Lung (tissue), 13 donors: Measurements from ENCODE around the gene C1orf141. TPM values are rescaled to one million over a fixed set of nuclear protein-coding genes. Genes with fewer than 3 reads are reported as not detected.

Source experiments
- ATAC-seq: fragments of 200-7000 bp; cut with Tn5 transposase; one replicate; pipeline ENCODE4 v1.9.1; 2020; ENCODE audit warnings: moderate number of reproducible peaks; ENCODE audit not compliant: insufficient read depth, low FRiP score
- DNase-seq, 3 donors: peaks; one replicate each; pipeline ENCODE4 v3.0.0-alpha.2; 2013 to 2017
- H3K27ac ChIP-seq, 2 donors: one replicate each; pipeline ENCODE4 v1.5.1; 2013; ENCODE audit warnings: mild to moderate bottlenecking in 2 of 2, moderate library complexity in 2 of 2, control low read depth in 1 of 2, inconsistent platforms in 1 of 2, low read depth in 1 of 2, low read length in 1 of 2
- H3K27me3 ChIP-seq, 3 donors: one replicate each; pipeline ENCODE4 v1.5.1; 2013; ENCODE audit warnings: low read length in 2 of 3; ENCODE audit not compliant: control insufficient read depth in 3 of 3, insufficient read depth in 3 of 3
- H3K36me3 ChIP-seq, 4 donors: one replicate each; pipeline ENCODE4 v1.5.1; 2013; ENCODE audit warnings: low read length in 4 of 4, mild to moderate bottlenecking in 1 of 4, moderate library complexity in 1 of 4; ENCODE audit not compliant: control insufficient read depth in 4 of 4, insufficient read depth in 4 of 4
- H3K4me1 ChIP-seq, 5 donors: one replicate each; pipeline ENCODE4 v1.5.1; 2013; ENCODE audit warnings: low read length in 5 of 5, mild to moderate bottlenecking in 2 of 5, moderate library complexity in 1 of 5; ENCODE audit not compliant: control insufficient read depth in 5 of 5, insufficient read depth in 5 of 5
- H3K4me3 ChIP-seq: one replicate; pipeline ENCODE4 v1.5.1; 2013; ENCODE audit warnings: mild to moderate bottlenecking, control low read depth, moderate library complexity
- H3K9ac ChIP-seq, 2 donors: one replicate each; pipeline ENCODE4 v1.5.1; 2013; ENCODE audit warnings: low read length in 2 of 2, control low read depth in 1 of 2; ENCODE audit not compliant: insufficient read depth in 1 of 2
- H3K9me3 ChIP-seq, 4 donors: one replicate each; pipeline ENCODE4 v1.5.1; 2013; ENCODE audit warnings: low read length in 3 of 4, mild to moderate bottlenecking in 1 of 4, moderate library complexity in 1 of 4; ENCODE audit not compliant: control insufficient read depth in 4 of 4, insufficient read depth in 3 of 4
- CTCF ChIP-seq: IDR thresholded peaks from 2 replicates; pipeline ENCODE4 v1.5.1; 2012; ENCODE audit warnings: mild to moderate bottlenecking; ENCODE audit errors: control extremely low read depth, extremely low read depth
- WGBS, 2 donors: extraction: QIAGEN DNeasy Blood & Tissue Kit; methylation state at CpG; one replicate each; pipeline ENCODE4 v1.1.7; 2013; 5-methylcytosine and 5-hydroxymethylcytosine counted together
- polyA plus RNA-seq, 2 donors: library from polyadenylated mRNA; stranded (reverse); fragments of 200-250 nt; gene quantifications; one replicate each; pipeline ENCODE4 v1.2.1, GENCODE V29; 2013
- small RNA-seq: library from RNA; depleted of rRNA; stranded (forward); fragments of <200 nt; gene quantifications from one replicate; pipeline ENCODE3, GENCODE V24; 2014; ENCODE audit warnings: low replicate concordance
- total RNA-seq, 2 donors: library from RNA; depleted of rRNA in 1 of 2; stranded (reverse); fragments of >200 nt in 1 of 2; gene quantifications; one replicate each; pipeline ENCODE4 v1.2.1, GENCODE V29; 2014 to 2021
- donor health status: control.
- donor health status: control.
- donor health status: Bipolar disorder and iron deficiency.
- donor health status: healthy.
- donor health status: DM: yes; HTN: yes; CAD: no.

Gene C1orf141
- total and polyA plus RNA-seq, 4 donors, result 0.49 to 11.4 (median 3.2) TPM

GRCh38 chr1:67043366-67043765 is 91.4 kb downstream of the C1orf141 start:
- no peak for DNase-seq
- H3K9me3 ChIP-seq, result no peaks in the 10 kb centered on the region

More at GRCh38 chr1:67043366-67043765, 91.4 kb downstream of the C1orf141 start:
- Histone ChIP-seq H3K36me3 (peaks cover 11 to 37% (median 26%) of the 10 kb centered on the region in 4 donors), H3K4me1 (peaks cover 0 to 7% (median 3%) of the 10 kb centered on the region in 5 donors), H3K27ac (no peak overlapping the region), H3K27me3 (peaks cover 0 to 8% (median 0%) of the 10 kb centered on the region in 3 donors), H3K9ac (no peak overlapping the region), H3K4me3 (no peak overlapping the region)
- no peak for TF ChIP-seq CTCF
- WGBS, 2 donors, result 68 to 83% methylated on average over 3 of the region's 3 CpGs
- ATAC-seq, result no peak

Small RNAs within 50 kb of the gene (small RNA-seq; reads per million reads assigned to genes)
- not detected for gene RF00322

Other genes starting within 250 kb of the C1orf141 start
- gene DNAI4, start 210.1 kb downstream of the C1orf141 start, total RNA-seq, result 10 to 100 TPM; 24.8 to 61.1 TPM
- gene DNAI4, start 210.1 kb downstream of the C1orf141 start, polyA plus RNA-seq, result 1 to 10 TPM; 4.4 to 6.3 TPM
- gene MIER1, start 210.0 kb downstream of the C1orf141 start, total RNA-seq, result 10 to 100 TPM; 28.6 to 42.4 TPM
- gene MIER1, start 210.0 kb downstream of the C1orf141 start, polyA plus RNA-seq, result 10 to 100 TPM; 12.6 to 14.4 TPM
- gene SLC35D1, start 80.8 kb downstream of the C1orf141 start, total RNA-seq, result 10 to 100 TPM in 1 of 2 donors, 1 to 10 TPM in 1; 8.0 to 13.2 TPM
- 1 to 10 TPM; 1.5 to 3.4 TPM for gene SLC35D1, start 80.8 kb downstream of the C1orf141 start, polyA plus RNA-seq
- under 1 TPM; 0.15 to 0.60 TPM for gene IL23R, start 31.5 kb upstream of the C1orf141 start, total RNA-seq
- under 1 TPM in 1 of 2 donors, not detected in 1; 0.03 TPM for gene IL23R, start 31.5 kb upstream of the C1orf141 start, polyA plus RNA-seq
- gene IL12RB2, start 172.9 kb upstream of the C1orf141 start, total RNA-seq, result 1 to 10 TPM in 1 of 2 donors, under 1 TPM in 1; 0.40 to 2.1 TPM
- under 1 TPM; 0.02 to 0.48 TPM for gene IL12RB2, start 172.9 kb upstream of the C1orf141 start, polyA plus RNA-seq